Stimulated activated naive CD4-positive, alpha-beta T cell (primary cell): ENCODE measurements around the gene SRSF7.
"Not testable (repeated sequence)": the region's sequence is repeated elsewhere in the genome, so short reads cannot be mapped to it uniquely, and the experiment has no call there.

Source experiments
- DNase-seq, 6 experiments: peaks; one replicate each; lab custom pipeline; 2025; lab: John Stamatoyannopoulos, UW

The SRSF7 gene

GRCh38 chr2:38754049-38754448 is 2.9 kb upstream of the SRSF7 start:
- DNase-seq: peak in 1 of 6 experiments; percentile 15

GRCh38 chr2:38751596-38752410 is 642 bp upstream of the SRSF7 start:
- no peak for DNase-seq

GRCh38 chr2:38750011-38750890 is 910 bp downstream of the SRSF7 start:
- DNase-seq: peak in 5 of 6 experiments; percentile 30 to 82 (median 49)

GRCh38 chr2:38748943-38749804 is 2.0 kb downstream of the SRSF7 start:
- DNase-seq: no peak

GRCh38 chr2:38748391-38748790 is 2.8 kb downstream of the SRSF7 start:
- DNase-seq: no peak

GRCh38 chr2:38747819-38748218 is 3.3 kb downstream of the SRSF7 start:
- no peak for DNase-seq

GRCh38 chr2:38747007-38747424 is 4.1 kb downstream of the SRSF7 start:
- no peak for DNase-seq

- DNase-seq: no peak
Measured at GRCh38 chr2:38745267-38745666, 5.9 kb downstream of the SRSF7 start.

GRCh38 chr2:38744399-38744780 is 6.8 kb downstream of the SRSF7 start:
- no peak for DNase-seq

- DNase-seq: peak in 1 of 6 experiments; percentile 10
Measured at GRCh38 chr2:38743672-38744398, 7.3 kb downstream of the SRSF7 start.

GRCh38 chr2:38742797-38743559 is 8.2 kb downstream of the SRSF7 start:
- no peak for DNase-seq

GRCh38 chr2:38740851-38741731 is 10.1 kb downstream of the SRSF7 start:
- peak in 4 of 6 experiments; percentile 20 to 62 (median 46) for DNase-seq

- DNase-seq: no peak
Measured at GRCh38 chr2:38739524-38739923, 11.6 kb downstream of the SRSF7 start.

- no peak for DNase-seq
Measured at GRCh38 chr2:38737925-38738324, 13.2 kb downstream of the SRSF7 start.

GRCh38 chr2:38737000-38737698 is 14.0 kb downstream of the SRSF7 start:
- not testable (repeated sequence) for DNase-seq

- DNase-seq: no peak
Measured at GRCh38 chr2:38735999-38736320, 15.2 kb downstream of the SRSF7 start.

GRCh38 chr2:38734299-38735058 is 16.7 kb downstream of the SRSF7 start:
- DNase-seq: no peak

- no peak for DNase-seq
Measured at GRCh38 chr2:38733300-38733971, 17.7 kb downstream of the SRSF7 start.
